Measurements from ENCODE around the gene PSMA5. TPM values are rescaled to one million over a fixed set of nuclear protein-coding genes. Genes with fewer than 3 reads are reported as not detected.
"Not testable (repeated sequence)": the region's sequence is repeated elsewhere in the genome, so short reads cannot be mapped to it uniquely, and the experiment has no call there.

PSMA5 gene
- total RNA-seq, 1 experiment from 2014 or later = 97.8 TPM

GRCh38 chr1:109396513-109396839, 29.8 kb downstream of the PSMA5 start:
- Histone ChIP-seq H3K4me3 (ENCODE audit: low read depth, low read length) (peak overlapping the region; percentile 41), H3K27me3 (replicated peaks; ENCODE audit: control insufficient read depth, insufficient read depth, low read length) (no peaks in the 10 kb centered on the region), H3K9me3 (no peaks in the 10 kb centered on the region), H3K36me3 (ENCODE audit: control insufficient read depth, insufficient read depth, low read length) (no peaks in the 10 kb centered on the region), H3K4me1 (peaks cover 35% of the 10 kb centered on the region)
- Mint-ChIP-seq H3K27me3 (ENCODE audit: insufficient read depth, unreplicated experiment) (no peaks in the 10 kb centered on the region), H3K36me3 (ENCODE audit: insufficient read depth, unreplicated experiment) (no peaks in the 10 kb centered on the region), H3K4me3 (ENCODE audit: unreplicated experiment) (peak overlapping the region; percentile 79), H3K27ac (ENCODE audit: unreplicated experiment) (no peak overlapping the region), H3K4me1 (ENCODE audit: low read depth, unreplicated experiment) (peaks cover 19% of the 10 kb centered on the region), H3K9me3 (ENCODE audit: unreplicated experiment) (no peaks in the 10 kb centered on the region)
- ChIA-PET POLR2A (no interaction called here), CTCF (interaction anchor here (3.6 kb wide), 1 partner anchor 132 kb away, joined by 15 read pairs; no protein-coding TSS in a partner anchor)
- BruUV-seq (replicated peaks) = no TSS peak
- no peak for DNase-seq
- intact Hi-C loops (cut with micrococcal nuclease; ENCODE audit: unreplicated experiment) = loop anchor here (5.0 kb wide), 1 partner anchor 304 kb away; the partner anchor contains the start of gene TMEM167B
- TF ChIP-seq CTCF (IDR thresholded peaks at IDR 0.05; ENCODE audit: insufficient read depth in 1 of 2, low read depth in 1 of 2, low read length in 1 of 2, severe bottlenecking in 1 of 2, unreplicated experiment in 1 of 2) = no peak

GRCh38 chr1:109395602-109396512, 30.4 kb downstream of the PSMA5 start:
- no TSS peak for BruUV-seq (replicated peaks)
- CTCF ChIA-PET = interaction anchor here (3.6 kb wide), 1 partner anchor 132 kb away, joined by 15 read pairs; no protein-coding TSS in a partner anchor
- POLR2A ChIA-PET = no interaction called here
- Histone ChIP-seq H3K27me3 (replicated peaks; ENCODE audit: control insufficient read depth, insufficient read depth, low read length) (no peaks in the 10 kb centered on the region), H3K36me3 (ENCODE audit: control insufficient read depth, insufficient read depth, low read length) (no peaks in the 10 kb centered on the region), H3K9me3 (no peaks in the 10 kb centered on the region), H3K4me3 (ENCODE audit: low read depth, low read length) (no peak overlapping the region), H3K4me1 (peaks cover 35% of the 10 kb centered on the region)
- Mint-ChIP-seq H3K27me3 (ENCODE audit: insufficient read depth, unreplicated experiment) (no peaks in the 10 kb centered on the region), H3K36me3 (ENCODE audit: insufficient read depth, unreplicated experiment) (no peaks in the 10 kb centered on the region), H3K27ac (ENCODE audit: unreplicated experiment) (no peak overlapping the region), H3K9me3 (ENCODE audit: unreplicated experiment) (no peaks in the 10 kb centered on the region), H3K4me3 (ENCODE audit: unreplicated experiment) (peak overlapping the region; percentile 79), H3K4me1 (ENCODE audit: low read depth, unreplicated experiment) (peaks cover 19% of the 10 kb centered on the region)
- no peak for TF ChIP-seq CTCF (IDR thresholded peaks at IDR 0.05; ENCODE audit: insufficient read depth in 1 of 2, low read depth in 1 of 2, low read length in 1 of 2, severe bottlenecking in 1 of 2, unreplicated experiment in 1 of 2)
- intact Hi-C loops (cut with micrococcal nuclease; ENCODE audit: unreplicated experiment) = loop anchor here (1.0 to 5.0 kb wide), 2 partner anchors 45 to 304 kb away; partner anchors contain the start of gene TMEM167B
- no peak for DNase-seq

GRCh38 chr1:109395282-109395599, 31.0 kb downstream of the PSMA5 start:
- BruUV-seq (replicated peaks); H3K9me3 Mint-ChIP-seq (ENCODE audit: unreplicated experiment); H3K36me3 ChIP-seq (ENCODE audit: control insufficient read depth, insufficient read depth, low read length); H3K27ac Mint-ChIP-seq (ENCODE audit: unreplicated experiment); H3K27me3 ChIP-seq (replicated peaks; ENCODE audit: control insufficient read depth, insufficient read depth, low read length); DNase-seq; H3K4me3 ChIP-seq (ENCODE audit: low read depth, low read length); POLR2A ChIA-PET; H3K9me3 ChIP-seq; H3K36me3 Mint-ChIP-seq (ENCODE audit: insufficient read depth, unreplicated experiment); CTCF ChIA-PET; H3K27me3 Mint-ChIP-seq (ENCODE audit: insufficient read depth, unreplicated experiment): not testable (repeated sequence)
- H3K4me1 ChIP-seq = peaks cover 35% of the 10 kb centered on the region
- intact Hi-C loops (cut with micrococcal nuclease; ENCODE audit: unreplicated experiment) = loop anchor here (1.0 to 5.0 kb wide), 2 partner anchors 44 to 303 kb away; partner anchors contain the start of gene TMEM167B
- Mint-ChIP-seq H3K4me1 (ENCODE audit: low read depth, unreplicated experiment) (peaks cover 19% of the 10 kb centered on the region), H3K4me3 (ENCODE audit: unreplicated experiment) (peak overlapping the region; percentile 79)

All from Caco-2 (cell line).